CD14-positive monocyte (primary cell): ENCODE data around the gene PHLDB3. TPM values are rescaled to one million over a fixed set of nuclear protein-coding genes. Genes with fewer than 3 reads are reported as not detected.
A peak's percentile ranks its signal among the peaks of the same experiment; 100 is the strongest.

Experiments
- DNase-seq, 3 donors: peaks; one replicate each; pipeline ENCODE4 v3.0.0-alpha.2; 2011 to 2022
- H2AFZ ChIP-seq: 2 replicates; pipeline ENCODE4 v1.6.0; 2012; ENCODE audit warnings: mild to moderate bottlenecking, low read depth, low read length, inconsistent platforms; ENCODE audit not compliant: insufficient read depth, poor library complexity, severe bottlenecking
- H3K27ac ChIP-seq, 2 donors: 1 replicate in 1 of 2; 2 replicates in 1 of 2; pipeline ENCODE4 v1.5.1; 2012 to 2013; ENCODE audit warnings: low read length in 2 of 2, control low read depth in 1 of 2, inconsistent platforms in 1 of 2, low read depth in 1 of 2, mild to moderate bottlenecking in 1 of 2
- H3K27me3 ChIP-seq, 2 donors: one replicate each; pipeline versions ENCODE4 v1.6.0 to v1.6.1; 2011 to 2013; ENCODE audit warnings: low read length in 2 of 2; ENCODE audit not compliant: control insufficient read depth in 2 of 2, insufficient read depth in 2 of 2
- H3K36me3 ChIP-seq, 2 donors: replicated peaks in 1 of 2; 1 replicate in 1 of 2; 2 replicates in 1 of 2; pipeline versions ENCODE4 v1.5.1 to v1.6.1; 2012 to 2013; ENCODE audit warnings: low read length in 2 of 2, control low read depth in 1 of 2, inconsistent platforms in 1 of 2, mild to moderate bottlenecking in 1 of 2; ENCODE audit not compliant: insufficient read depth in 2 of 2, control insufficient read depth in 1 of 2
- H3K4me1 ChIP-seq, 2 donors: 1 replicate in 1 of 2; 2 replicates in 1 of 2; pipeline versions ENCODE4 v1.5.1 to v1.6.1; 2012 to 2013; ENCODE audit warnings: low read length in 2 of 2, control low read depth in 1 of 2, inconsistent platforms in 1 of 2, mild to moderate bottlenecking in 1 of 2, moderate library complexity in 1 of 2; ENCODE audit not compliant: insufficient read depth in 2 of 2, control insufficient read depth in 1 of 2
- H3K4me2 ChIP-seq: replicated peaks from 2 replicates; pipeline ENCODE3; 2012; ENCODE audit warnings: low read length, moderate library complexity, mild to moderate bottlenecking; ENCODE audit not compliant: poor library complexity, severe bottlenecking; ENCODE audit errors: extremely low read depth
- H3K4me3 ChIP-seq, 3 experiments: fragments of 200-600 bp in 1 of 3; sonication (generic) in 1 of 3; replicated peaks in 1 of 3; 1 replicate in 2 of 3; 2 replicates in 1 of 3; pipeline ENCODE4 v1.5.1; 2011 to 2013; ENCODE audit warnings: low read length in 3 of 3, mild to moderate bottlenecking in 3 of 3, control low read depth in 2 of 3, low read depth in 2 of 3, inconsistent platforms in 1 of 3, moderate library complexity in 1 of 3
- H3K79me2 ChIP-seq: 2 replicates; pipeline ENCODE4 v1.6.0; 2012; ENCODE audit warnings: mild to moderate bottlenecking, control low read depth, inconsistent platforms, low read length, moderate library complexity; ENCODE audit not compliant: insufficient read depth
- H3K9ac ChIP-seq: 2 replicates; pipeline ENCODE4 v1.6.0; 2017; ENCODE audit warnings: low read length, mild to moderate bottlenecking; ENCODE audit not compliant: insufficient read depth, poor library complexity, severe bottlenecking
- H3K9me3 ChIP-seq, 2 donors: replicated peaks in 1 of 2; 1 replicate in 1 of 2; 2 replicates in 1 of 2; pipeline versions ENCODE4 v1.5.1 to v1.6.1; 2012 to 2013; ENCODE audit warnings: low read length in 2 of 2, control low read depth in 1 of 2; ENCODE audit not compliant: control insufficient read depth in 1 of 2, insufficient read depth in 1 of 2
- H4K20me1 ChIP-seq: 2 replicates; pipeline ENCODE4 v1.6.0; 2012; ENCODE audit warnings: mild to moderate bottlenecking, low read length, control low read depth, moderate library complexity; ENCODE audit not compliant: insufficient read depth
- H3K27ac Mint-ChIP-seq, 7 donors: one replicate each; pipeline ENCODE4 v1.8.0; 2020; ENCODE audit warnings: mild to moderate bottlenecking in 7 of 7, mixed read lengths in 7 of 7, moderate library complexity in 6 of 7, inconsistent platforms in 2 of 7
- H3K27me3 Mint-ChIP-seq, 3 donors: one replicate each; pipeline ENCODE4 v1.8.0; 2021 to 2022; ENCODE audit warnings: low read depth in 3 of 3, mild to moderate bottlenecking in 3 of 3, mixed read lengths in 3 of 3, moderate library complexity in 3 of 3, inconsistent platforms in 1 of 3
- H3K36me3 Mint-ChIP-seq, 2 donors: one replicate each; pipeline ENCODE4 v1.8.0; 2020; ENCODE audit warnings: mixed read lengths in 2 of 2, inconsistent platforms in 1 of 2, mild to moderate bottlenecking in 1 of 2
- H3K4me1 Mint-ChIP-seq: one replicate; pipeline ENCODE4 v1.8.0; 2020; ENCODE audit warnings: mild to moderate bottlenecking, mixed read lengths
- H3K4me3 Mint-ChIP-seq, 2 donors: one replicate each; pipeline ENCODE4 v1.8.0; 2020; ENCODE audit warnings: mild to moderate bottlenecking in 2 of 2, mixed read lengths in 2 of 2, moderate library complexity in 1 of 2
- H3K9me3 Mint-ChIP-seq, 7 donors: one replicate each; pipeline ENCODE4 v1.8.0; 2020 to 2022; ENCODE audit warnings: mixed read lengths in 7 of 7, mild to moderate bottlenecking in 6 of 7, moderate library complexity in 6 of 7, inconsistent platforms in 2 of 7
- WGBS: methylation state at CpG from one replicate; pipeline ENCODE4 v1.1.5; 2013; ENCODE audit warnings: missing lambda C conversion rate; ENCODE audit not compliant: insufficient coverage; 5-methylcytosine and 5-hydroxymethylcytosine counted together
- intact Hi-C, 2 donors: fragments of 100-400 bp; cut with micrococcal nuclease; formaldehyde crosslinking; loops; one replicate each; pipeline versions ENCODE4 v1.15.0 to v1.15.1; 2023
- polyA plus RNA-seq, 3 donors: library from polyadenylated mRNA; depleted of rRNA in 1 of 3; unstranded in 2 of 3; stranded (reverse) in 1 of 3; fragments of 300-500 nt in 2 of 3; fragments of >200 nt in 1 of 3; fragmentation: Illumina TruSeq in 2 of 3; gene quantifications; 1 replicate in 2 of 3; 2 replicates in 1 of 3; pipeline ENCODE4 v1.2.3, GENCODE V29; 2012 to 2021
- TF ChIP-seq, protein P1 (sequence below): fragments of 200-600 bp; IDR thresholded peaks from one replicate; pipeline ENCODE4 v1.8.0; 2022; ENCODE audit warnings: antibody characterized with exemption, mild to moderate bottlenecking

PHLDB3 gene
- polyA plus RNA-seq, 3 donors = 1.4 to 3.4 (median 1.7) TPM

GRCh38 chr19:43441716-43442115, 62.8 kb downstream of the PHLDB3 start:
- Mint-ChIP-seq H3K36me3 (no peaks in the 10 kb centered on the region), H3K27ac (peak overlapping the region in 4 of 7 donors; percentile 62 to 75 (median 74)), H3K4me3 (no peak overlapping the region), H3K9me3 (peaks cover 0 to 3% (median 0%) of the 10 kb centered on the region in 7 donors), H3K27me3 (peaks cover 6 to 16% (median 12%) of the 10 kb centered on the region in 3 donors), H3K4me1 (peaks cover 37% of the 10 kb centered on the region)
- TF ChIP-seq, protein P1, sequence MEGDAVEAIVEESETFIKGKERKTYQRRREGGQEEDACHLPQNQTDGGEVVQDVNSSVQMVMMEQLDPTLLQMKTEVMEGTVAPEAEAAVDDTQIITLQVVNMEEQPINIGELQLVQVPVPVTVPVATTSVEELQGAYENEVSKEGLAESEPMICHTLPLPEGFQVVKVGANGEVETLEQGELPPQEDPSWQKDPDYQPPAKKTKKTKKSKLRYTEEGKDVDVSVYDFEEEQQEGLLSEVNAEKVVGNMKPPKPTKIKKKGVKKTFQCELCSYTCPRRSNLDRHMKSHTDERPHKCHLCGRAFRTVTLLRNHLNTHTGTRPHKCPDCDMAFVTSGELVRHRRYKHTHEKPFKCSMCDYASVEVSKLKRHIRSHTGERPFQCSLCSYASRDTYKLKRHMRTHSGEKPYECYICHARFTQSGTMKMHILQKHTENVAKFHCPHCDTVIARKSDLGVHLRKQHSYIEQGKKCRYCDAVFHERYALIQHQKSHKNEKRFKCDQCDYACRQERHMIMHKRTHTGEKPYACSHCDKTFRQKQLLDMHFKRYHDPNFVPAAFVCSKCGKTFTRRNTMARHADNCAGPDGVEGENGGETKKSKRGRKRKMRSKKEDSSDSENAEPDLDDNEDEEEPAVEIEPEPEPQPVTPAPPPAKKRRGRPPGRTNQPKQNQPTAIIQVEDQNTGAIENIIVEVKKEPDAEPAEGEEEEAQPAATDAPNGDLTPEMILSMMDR = no peak
- Histone ChIP-seq H3K4me3 (no peak overlapping the region), H3K27ac (no peak overlapping the region), H3K27me3 (no peaks in the 10 kb centered on the region), H3K79me2 (no peaks in the 10 kb centered on the region), H3K36me3 (no peaks in the 10 kb centered on the region), H2AFZ (no peak overlapping the region), H3K4me2 (no peak overlapping the region), H3K9me3 (no peaks in the 10 kb centered on the region), H4K20me1 (no peaks in the 10 kb centered on the region), H3K4me1 (peaks cover 48 to 51% of the 10 kb centered on the region in 2 donors), H3K9ac (no peak overlapping the region)
- WGBS = no CpG with 5 or more reads among the region's 3 CpGs
- DNase-seq = peak; percentile 37 to 63 (median 62)
- intact Hi-C loops = no loop called here

GRCh38 chr19:43439709-43440063, 64.9 kb downstream of the PHLDB3 start:
- H3K36me3 ChIP-seq = no peaks in the 10 kb centered on the region
- peak overlapping the region; percentile 15 for H3K9ac ChIP-seq
- H3K9me3 Mint-ChIP-seq = peaks cover 0 to 2% (median 0%) of the 10 kb centered on the region in 7 donors
- H3K9me3 ChIP-seq = no peaks in the 10 kb centered on the region
- peaks cover 9 to 19% (median 11%) of the 10 kb centered on the region in 3 donors for H3K27me3 Mint-ChIP-seq
- no peak for DNase-seq
- H3K4me1 Mint-ChIP-seq = peaks cover 29% of the 10 kb centered on the region
- H3K4me3 ChIP-seq = peak overlapping the region in 1 of 3 experiments; percentile 8
- peak overlapping the region; percentile 19 for H3K4me2 ChIP-seq
- peak overlapping the region; percentile 24 for H2AFZ ChIP-seq
- no peaks in the 10 kb centered on the region for H3K27me3 ChIP-seq
- intact Hi-C loops = no loop called here
- no peaks in the 10 kb centered on the region for H3K79me2 ChIP-seq
- no peaks in the 10 kb centered on the region for H3K36me3 Mint-ChIP-seq
- peaks cover 32 to 36% of the 10 kb centered on the region in 2 donors for H3K4me1 ChIP-seq
- peak overlapping the region in 5 of 7 donors; percentile 37 to 95 (median 87) for H3K27ac Mint-ChIP-seq
- H4K20me1 ChIP-seq = no peaks in the 10 kb centered on the region
- H3K27ac ChIP-seq = peak overlapping the region in 1 of 2 donors; percentile 76
- TF ChIP-seq, protein P1 = no peak
- no peak overlapping the region for H3K4me3 Mint-ChIP-seq
